ENCODE measurements around the gene POGZ.

GRCh38 chr1:151492120-151492519, 32.8 kb upstream of the POGZ start:
- TF ChIP-seq GATA3 (IDR thresholded peaks at IDR 0.05; ENCODE audit: low read depth, low read length) = no peak
- TF ChIP-seq GATA2 (IDR thresholded peaks at IDR 0.05; ENCODE audit: low read depth, low read length) = no peak
